ENCODE results near the gene AFF2.
"Not testable (repeated sequence)": the region's sequence is repeated elsewhere in the genome, so short reads cannot be mapped to it uniquely, and the experiment has no call there.

Gene AFF2

DNA sequence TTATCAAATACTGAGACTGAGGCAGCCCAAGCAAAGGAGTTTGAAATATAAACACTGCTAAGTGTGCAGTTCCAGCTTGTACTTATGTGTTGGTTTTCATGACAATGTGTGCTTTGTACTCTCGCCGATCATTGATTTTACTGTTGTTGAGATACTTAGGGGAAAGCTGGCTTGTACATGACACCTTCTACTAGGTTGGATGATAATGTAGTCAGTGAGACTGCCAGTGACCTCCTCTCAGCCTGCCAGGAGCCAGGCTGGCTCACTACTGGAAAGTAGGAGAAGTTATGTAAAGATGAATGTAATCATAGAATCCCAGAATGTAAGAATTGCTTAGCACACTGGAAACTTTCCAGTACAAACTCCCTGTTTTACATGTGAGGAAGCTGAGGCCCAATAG, 132.0 kb downstream of the AFF2 start:
- DNase-seq (ENCODE audit: low read depth in 1 of 2, low spot score in 1 of 2) = no peak

GRCh38 chrX:148633218-148633908, 132.9 kb downstream of the AFF2 start:
- no peak for DNase-seq (ENCODE audit: low read depth in 1 of 2, low spot score in 1 of 2)

GRCh38 chrX:148634591-148634990, 134.2 kb downstream of the AFF2 start:
- DNase-seq (ENCODE audit: low read depth in 1 of 2, low spot score in 1 of 2) = no peak

- DNase-seq (ENCODE audit: low read depth in 1 of 2, low spot score in 1 of 2) = no peak
Observed at GRCh38 chrX:148643460-148643859, 143.0 kb downstream of the AFF2 start.

DNA sequence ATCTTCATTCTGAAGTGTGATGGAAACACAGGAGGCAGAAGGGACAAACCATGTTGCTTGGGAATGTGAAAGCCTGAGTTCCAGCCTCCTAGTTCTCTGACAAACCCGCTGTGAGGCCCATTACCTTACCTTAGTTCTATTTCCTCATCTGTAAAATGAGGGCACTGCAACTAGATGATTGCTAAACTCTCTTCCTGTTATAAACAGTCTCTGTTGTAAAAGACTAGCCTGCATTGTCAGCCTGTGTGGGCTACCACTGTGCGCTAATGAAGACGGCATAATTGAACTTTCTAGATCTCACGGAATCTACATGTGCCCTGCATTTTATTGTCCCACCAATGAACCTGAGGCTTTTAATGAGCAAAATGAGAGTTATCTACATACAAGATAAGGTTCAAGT, 147.2 kb downstream of the AFF2 start:
- no peak for DNase-seq (ENCODE audit: low read depth in 1 of 2, low spot score in 1 of 2)

DNA sequence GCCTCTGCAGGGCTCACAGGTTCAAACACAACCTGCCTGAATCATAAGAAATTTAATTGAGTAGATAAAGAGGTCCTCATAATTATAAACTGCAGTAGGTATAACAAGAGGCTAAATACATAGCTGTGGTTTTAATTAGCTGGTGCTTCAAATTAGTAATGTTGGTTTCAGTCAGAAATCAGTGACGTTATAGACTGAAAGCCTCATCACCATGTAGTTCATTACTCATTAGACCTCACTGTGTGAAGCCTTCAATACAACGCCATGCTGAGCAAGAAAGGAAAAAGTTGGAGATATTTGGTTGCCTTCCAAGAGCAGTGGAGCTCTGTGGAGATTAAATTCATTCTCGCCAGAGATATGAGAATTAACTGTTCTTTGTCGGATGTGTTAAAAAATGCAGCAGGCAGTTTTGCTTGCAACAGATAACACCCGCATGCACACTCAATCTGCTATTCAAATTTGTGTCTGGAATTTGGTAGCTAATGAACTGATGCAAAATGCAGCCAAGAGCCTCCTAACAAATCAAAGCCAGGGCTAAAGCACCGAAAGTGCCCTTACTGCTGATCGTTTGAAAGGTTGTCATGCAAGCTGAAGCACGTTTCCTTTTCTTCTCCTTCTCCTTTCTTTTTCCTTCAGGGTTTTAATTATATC, 148.9 kb downstream of the AFF2 start:
- DNase-seq (ENCODE audit: low read depth in 1 of 2, low spot score in 1 of 2) = no peak

GRCh38 chrX:148658115-148658730, 157.8 kb downstream of the AFF2 start:
- DNase-seq (ENCODE audit: low read depth in 1 of 2, low spot score in 1 of 2) = no peak

GRCh38 chrX:148659481-148659880, 159.1 kb downstream of the AFF2 start:
- no peak for DNase-seq (ENCODE audit: low read depth in 1 of 2, low spot score in 1 of 2)

GRCh38 chrX:148661035-148661434, 160.6 kb downstream of the AFF2 start:
- no peak for DNase-seq (ENCODE audit: low read depth in 1 of 2, low spot score in 1 of 2)

GRCh38 chrX:148662014-148662413, 161.6 kb downstream of the AFF2 start:
- no peak for DNase-seq (ENCODE audit: low read depth in 1 of 2, low spot score in 1 of 2)

GRCh38 chrX:148664171-148664570, 163.8 kb downstream of the AFF2 start:
- no peak for DNase-seq (ENCODE audit: low read depth in 1 of 2, low spot score in 1 of 2)

GRCh38 chrX:148664995-148665394, 164.6 kb downstream of the AFF2 start:
- no peak for DNase-seq (ENCODE audit: low read depth in 1 of 2, low spot score in 1 of 2)

DNA sequence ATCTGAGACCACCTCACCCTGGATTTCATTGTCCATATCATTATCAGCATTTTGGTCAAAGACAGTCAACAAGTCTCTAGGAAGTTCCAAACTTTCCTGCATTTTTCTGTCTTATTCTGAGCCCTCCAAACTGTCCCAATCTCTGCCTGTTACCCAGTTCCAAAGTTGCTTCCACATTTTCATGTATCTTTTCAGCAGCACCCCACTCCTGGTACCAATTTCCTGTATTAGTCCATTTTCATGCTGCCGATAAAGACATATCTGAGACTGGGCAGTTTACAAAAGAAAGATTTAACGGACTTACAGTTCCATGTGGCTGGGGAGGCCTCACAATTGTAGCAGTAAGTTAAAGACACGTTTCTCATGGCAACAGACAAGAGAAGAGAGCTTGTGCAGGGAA, 168.8 kb downstream of the AFF2 start:
- DNase-seq (ENCODE audit: low read depth in 1 of 2, low spot score in 1 of 2) = not testable (repeated sequence)

GRCh38 chrX:148670277-148670676, 169.9 kb downstream of the AFF2 start:
- DNase-seq (ENCODE audit: low read depth in 1 of 2, low spot score in 1 of 2) = no peak

GRCh38 chrX:148672517-148672916, 172.1 kb downstream of the AFF2 start:
- DNase-seq (ENCODE audit: low read depth in 1 of 2, low spot score in 1 of 2) = no peak

GRCh38 chrX:148681605-148682004, 181.2 kb downstream of the AFF2 start:
- DNase-seq (ENCODE audit: low read depth in 1 of 2, low spot score in 1 of 2) = no peak

GRCh38 chrX:148682206-148682605, 181.8 kb downstream of the AFF2 start:
- DNase-seq (ENCODE audit: low read depth in 1 of 2, low spot score in 1 of 2) = no peak

- no peak for DNase-seq (ENCODE audit: low read depth in 1 of 2, low spot score in 1 of 2)
Observed at GRCh38 chrX:148691456-148691855, 191.0 kb downstream of the AFF2 start.

DNA sequence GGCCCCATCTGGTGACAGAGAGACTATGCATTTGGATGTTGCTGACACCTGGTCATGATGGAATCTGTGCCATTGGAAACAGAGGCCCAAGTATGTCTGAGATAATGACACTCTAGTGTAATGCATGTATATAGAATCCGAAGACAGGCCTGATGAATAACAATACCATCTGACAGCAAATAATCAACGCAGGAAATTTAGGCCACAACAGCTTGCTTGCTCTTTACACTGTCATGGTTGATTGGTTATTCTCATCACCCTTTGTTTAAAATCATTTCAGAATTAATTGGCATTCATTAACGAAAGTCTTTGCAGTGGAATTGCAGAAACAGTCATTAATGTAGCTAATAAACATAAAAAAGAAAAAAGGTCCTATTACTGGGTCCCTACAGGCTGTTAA, 194.8 kb downstream of the AFF2 start:
- DNase-seq (ENCODE audit: low read depth in 1 of 2, low spot score in 1 of 2) = no peak

DNA sequence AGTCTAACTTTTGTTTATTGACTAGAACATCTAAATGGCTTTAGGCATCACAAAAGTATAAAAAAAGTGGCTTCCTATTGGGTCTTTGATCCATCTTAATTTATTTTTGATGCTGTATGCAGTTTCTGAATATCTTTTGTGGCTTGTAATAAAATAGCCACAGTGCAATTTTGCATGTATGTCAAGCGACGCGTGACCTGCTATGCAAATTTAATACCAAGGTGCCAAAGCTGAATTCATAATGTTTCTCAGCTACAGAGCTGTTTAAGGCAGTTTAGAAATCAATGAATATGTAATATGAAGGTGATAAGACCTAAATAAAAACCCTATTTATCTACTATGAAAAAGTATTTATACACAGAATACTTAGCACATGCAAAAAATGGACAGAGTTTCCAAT, 197.8 kb downstream of the AFF2 start:
- DNase-seq (ENCODE audit: low read depth in 1 of 2, low spot score in 1 of 2) = no peak

DNA sequence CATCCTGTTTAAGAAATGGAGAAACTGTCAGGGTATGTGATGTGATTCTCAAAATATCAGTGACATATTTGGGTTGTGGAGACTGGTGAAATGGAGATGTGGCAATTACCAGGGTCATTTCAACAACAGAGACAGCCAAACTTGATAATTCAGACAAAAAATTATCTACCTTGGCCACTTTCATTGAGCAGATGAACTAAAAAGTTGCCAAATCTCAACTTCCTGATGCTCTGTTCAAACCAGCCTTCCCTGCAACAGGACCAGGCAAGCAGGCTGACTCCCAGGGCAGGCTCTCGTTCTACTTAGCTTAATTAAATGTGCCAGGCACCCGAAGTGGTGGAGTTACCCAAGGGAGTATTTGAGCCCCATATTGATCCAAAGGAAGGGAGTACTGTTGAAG, 199.6 kb downstream of the AFF2 start:
- no peak for DNase-seq (ENCODE audit: low read depth in 1 of 2, low spot score in 1 of 2)

DNA sequence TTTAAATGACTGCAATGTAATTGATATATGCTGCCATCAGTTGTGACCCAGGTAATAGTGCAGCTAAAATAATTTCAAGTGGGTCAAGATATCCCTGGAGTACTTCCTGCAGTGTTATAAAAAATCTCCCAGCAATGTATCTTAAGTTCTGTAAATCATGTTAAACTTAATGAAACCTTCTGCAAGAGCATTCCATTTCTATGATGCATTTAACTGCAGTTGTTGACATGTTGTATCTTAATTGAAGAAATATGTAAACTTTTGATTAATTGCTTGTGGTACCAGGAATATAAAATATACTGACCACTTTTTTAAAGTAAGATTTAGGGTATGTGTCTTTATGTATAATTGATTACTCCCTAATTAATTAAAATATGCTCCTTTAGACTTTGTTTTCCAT, 213.6 kb downstream of the AFF2 start:
- no peak for DNase-seq (ENCODE audit: low read depth in 1 of 2, low spot score in 1 of 2)

DNA sequence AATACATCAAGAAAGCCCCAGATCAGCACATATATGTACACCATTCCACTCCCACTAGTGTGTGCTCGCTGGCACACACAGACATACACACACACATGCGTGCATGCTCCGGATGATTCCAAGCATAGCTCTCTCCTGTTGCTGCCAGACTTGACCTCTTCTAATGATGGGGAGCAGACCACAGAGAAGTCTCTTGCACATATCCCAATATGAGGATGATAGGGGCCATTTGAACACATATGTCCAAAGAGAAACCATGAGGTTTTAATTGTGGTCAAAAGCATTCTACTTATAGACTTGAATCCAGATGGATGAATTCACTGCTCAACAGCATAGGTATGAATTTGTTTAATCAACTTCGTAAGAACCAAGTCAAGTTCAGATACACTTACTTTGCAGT, 214.9 kb downstream of the AFF2 start:
- no peak for DNase-seq (ENCODE audit: low read depth in 1 of 2, low spot score in 1 of 2)

Measured in activated T-helper 1 cell treated with anti-CD3 and anti-CD28 coated beads, Interleukin-2, amount 50 U/mL, for 16 hours (primary cell).